GM23248 (cell line): ENCODE measurements around the gene RNF215.

Source experiments
- EZH2 ChIP-seq: fragments of 200-600 bp; sonication (generic); IDR thresholded peaks from 2 replicates; pipeline ENCODE4 v1.6.1; 2018; ENCODE audit warnings: antibody characterized with exemption, mild to moderate bottlenecking; ENCODE audit not compliant: insufficient read depth, poor library complexity, severe bottlenecking
- EZH2phosphoT487 ChIP-seq: fragments of 200-600 bp; sonication (generic); IDR thresholded peaks from 2 replicates; pipeline ENCODE4 v1.6.1; 2018; ENCODE audit warnings: antibody characterized with exemption, moderate library complexity, mild to moderate bottlenecking, low read depth; ENCODE audit not compliant: insufficient read depth

- no peak for TF ChIP-seq EZH2phosphoT487
- TF ChIP-seq EZH2: no peak
These were observed 30.6 kb downstream of the RNF215 start, which contains the start of the genes CCDC157 and SF3A1 for GRCh38 chr22:30356449-30357235.
